Muscle layer of duodenum (tissue), 2 donors: Measurements from ENCODE around the gene JAKMIP1.

Experiments
- H3K27ac ChIP-seq: one replicate; pipeline ENCODE4 v1.7.0; 2013; ENCODE audit warnings: mild to moderate bottlenecking, low read length
- H3K27me3 ChIP-seq: one replicate; pipeline ENCODE4 v1.7.0; 2013; ENCODE audit warnings: low read depth, mild to moderate bottlenecking, control low read depth, low read length
- H3K36me3 ChIP-seq, 2 donors: one replicate each; pipeline ENCODE4 v1.7.0; 2013; ENCODE audit warnings: low read length in 2 of 2, control low read depth in 1 of 2, mild to moderate bottlenecking in 1 of 2; ENCODE audit not compliant: insufficient read depth in 2 of 2, control insufficient read depth in 1 of 2
- H3K4me1 ChIP-seq, 2 donors: one replicate each; pipeline ENCODE4 v1.7.0; 2013; ENCODE audit warnings: low read length in 2 of 2, mild to moderate bottlenecking in 2 of 2, control low read depth in 1 of 2, moderate library complexity in 1 of 2; ENCODE audit not compliant: insufficient read depth in 2 of 2, control insufficient read depth in 1 of 2
- H3K4me3 ChIP-seq, 2 donors: one replicate each; pipeline ENCODE4 v1.7.0; 2013; ENCODE audit warnings: low read length in 2 of 2, low read depth in 1 of 2, mild to moderate bottlenecking in 1 of 2
- H3K9me3 ChIP-seq, 2 donors: one replicate each; pipeline ENCODE4 v1.7.0; 2013; ENCODE audit warnings: low read length in 2 of 2, control low read depth in 1 of 2, mild to moderate bottlenecking in 1 of 2; ENCODE audit not compliant: control insufficient read depth in 1 of 2
- donor health status: healthy.

The JAKMIP1 gene

DNA sequence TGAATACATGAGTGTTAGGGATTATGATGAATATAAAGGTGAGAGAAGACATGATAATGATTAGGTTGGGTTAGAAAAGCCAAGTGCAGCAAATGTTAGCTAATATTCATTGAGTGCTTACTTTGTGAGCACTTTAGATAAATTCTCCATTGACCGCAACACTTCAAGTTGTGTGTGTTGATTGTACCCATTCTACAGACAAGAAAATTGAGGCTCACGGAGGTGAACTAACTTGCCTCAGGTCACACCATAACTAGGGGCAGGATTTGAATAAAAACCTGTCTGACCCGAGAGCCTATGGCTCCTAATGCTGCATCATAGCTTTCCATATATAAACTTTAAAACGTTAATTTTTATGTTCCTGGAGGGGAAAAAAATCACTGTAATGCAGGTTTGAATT, 167.0 kb downstream of the JAKMIP1 start:
- H3K4me1 ChIP-seq = no peaks in the 10 kb centered on the region
- no peaks in the 10 kb centered on the region for H3K27me3 ChIP-seq
- H3K27ac ChIP-seq = no peak overlapping the region
- no peaks in the 10 kb centered on the region for H3K36me3 ChIP-seq
- no peak overlapping the region for H3K4me3 ChIP-seq
- H3K9me3 ChIP-seq = no peaks in the 10 kb centered on the region

DNA sequence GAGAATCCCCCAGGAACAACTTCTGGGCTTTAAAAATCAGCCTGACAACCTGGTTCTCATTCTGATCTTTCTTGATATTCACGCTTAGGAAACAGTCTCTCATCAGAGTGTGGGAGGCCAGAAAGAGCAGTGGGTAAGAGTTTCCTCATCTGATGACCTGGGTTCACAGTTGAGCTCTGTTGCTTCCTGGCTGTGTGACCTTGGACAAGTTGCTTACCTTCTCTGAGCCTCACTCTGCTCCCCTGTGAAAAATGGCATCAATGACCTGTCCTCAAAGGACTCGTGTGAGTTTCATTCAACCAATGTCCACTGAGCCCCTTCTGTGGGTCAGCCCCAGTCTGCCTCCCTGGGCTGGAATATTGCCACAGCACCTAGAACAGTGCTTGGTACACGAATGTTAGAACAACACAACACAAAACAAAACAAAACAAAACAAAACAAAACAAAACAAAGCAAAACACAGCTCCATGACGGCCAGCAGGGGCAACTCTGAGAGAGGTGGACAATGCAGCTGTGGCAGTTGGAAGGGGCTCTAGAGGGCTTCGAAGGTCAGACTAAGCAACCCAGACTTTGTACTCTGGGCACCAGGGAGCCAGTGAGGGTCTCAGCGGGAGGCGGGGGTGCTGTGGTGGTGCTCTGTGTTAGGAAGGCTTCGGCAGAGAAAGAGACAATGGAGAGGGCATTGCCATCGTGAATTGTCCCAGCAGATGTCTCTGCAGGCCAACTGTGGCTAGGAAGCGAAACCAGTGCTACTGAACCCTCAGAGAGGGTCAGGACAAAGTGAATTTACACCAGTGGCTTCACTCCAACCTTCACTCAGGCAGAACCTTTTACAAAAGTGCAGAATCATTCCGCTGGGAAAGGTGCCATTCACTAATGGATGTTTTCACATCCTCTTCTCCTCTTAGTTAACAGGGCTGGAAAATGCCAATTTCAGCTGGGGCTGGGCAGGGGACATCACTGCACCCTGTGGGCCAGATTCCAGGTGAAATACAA, 167.8 kb downstream of the JAKMIP1 start:
- no peaks in the 10 kb centered on the region for H3K4me1 ChIP-seq
- no peak overlapping the region for H3K27ac ChIP-seq
- no peaks in the 10 kb centered on the region for H3K36me3 ChIP-seq
- no peak overlapping the region for H3K4me3 ChIP-seq
- no peaks in the 10 kb centered on the region for H3K27me3 ChIP-seq
- no peaks in the 10 kb centered on the region for H3K9me3 ChIP-seq

DNA sequence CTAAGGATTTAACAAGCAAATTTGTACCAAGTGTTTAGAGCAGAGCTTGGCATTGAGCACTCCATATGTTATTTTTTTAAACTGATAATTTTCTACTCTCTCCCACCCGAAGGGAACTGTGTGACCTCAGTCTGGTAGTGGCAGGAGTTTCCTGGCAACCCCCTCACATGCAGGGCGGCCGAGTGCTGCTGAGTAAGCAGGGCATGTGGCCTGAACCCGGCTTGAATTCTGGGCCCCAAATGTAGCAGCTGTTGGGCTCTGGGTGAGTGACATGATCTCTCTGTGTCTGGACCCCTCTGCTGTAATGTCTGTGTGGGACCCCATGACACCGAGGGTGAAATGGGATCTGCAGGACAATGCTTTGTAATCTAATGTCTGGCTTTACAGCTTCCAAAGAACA, 168.5 kb downstream of the JAKMIP1 start:
- H3K36me3 ChIP-seq = no peaks in the 10 kb centered on the region
- no peaks in the 10 kb centered on the region for H3K9me3 ChIP-seq
- H3K27me3 ChIP-seq = no peaks in the 10 kb centered on the region
- no peak overlapping the region for H3K4me3 ChIP-seq
- H3K4me1 ChIP-seq = no peaks in the 10 kb centered on the region
- no peak overlapping the region for H3K27ac ChIP-seq

DNA sequence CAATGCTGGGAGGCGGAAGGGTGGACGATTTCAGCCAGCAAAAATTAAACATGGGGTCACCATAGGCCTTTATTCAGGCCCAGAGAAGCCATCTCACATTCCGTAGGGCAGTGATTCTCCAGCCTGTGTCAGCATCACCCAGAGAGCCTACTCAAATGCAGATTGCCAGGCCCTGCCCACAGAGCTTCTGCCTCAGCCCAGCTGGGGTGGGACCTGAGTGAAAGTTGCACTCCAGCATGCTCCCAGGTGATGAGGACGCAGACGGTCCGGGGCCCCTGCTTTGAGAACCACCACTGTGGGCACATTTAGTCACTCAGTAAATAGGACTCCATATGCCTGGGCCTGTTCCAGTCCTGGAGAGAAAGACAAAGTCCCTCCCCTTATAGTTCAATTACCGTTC, 169.7 kb downstream of the JAKMIP1 start:
- Histone ChIP-seq H3K4me1 (no peaks in the 10 kb centered on the region), H3K36me3 (no peaks in the 10 kb centered on the region), H3K4me3 (no peak overlapping the region), H3K27me3 (no peaks in the 10 kb centered on the region), H3K9me3 (no peaks in the 10 kb centered on the region), H3K27ac (no peak overlapping the region)

DNA sequence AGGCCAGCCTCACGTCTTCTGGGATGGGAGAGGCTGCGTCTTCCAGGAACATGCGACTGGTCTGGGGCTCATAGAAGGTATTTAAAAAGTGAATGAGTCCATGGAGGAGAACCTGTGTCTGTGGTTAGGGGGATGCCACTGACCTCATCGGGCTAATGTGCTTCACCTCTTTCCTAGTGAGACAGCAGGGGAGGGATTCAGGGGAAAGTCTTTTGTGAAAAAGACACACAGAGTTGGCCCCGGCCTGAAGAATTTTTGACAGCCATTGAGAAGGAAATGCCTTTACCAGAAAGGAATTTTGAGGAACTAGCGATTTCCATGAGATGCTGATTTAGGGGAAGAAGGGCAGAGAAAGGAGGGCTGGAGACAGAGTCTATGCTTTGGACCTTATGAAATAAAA, 171.1 kb downstream of the JAKMIP1 start:
- Histone ChIP-seq H3K36me3 (no peaks in the 10 kb centered on the region), H3K4me1 (no peaks in the 10 kb centered on the region), H3K27me3 (no peaks in the 10 kb centered on the region), H3K4me3 (no peak overlapping the region), H3K27ac (no peak overlapping the region), H3K9me3 (no peaks in the 10 kb centered on the region)

DNA sequence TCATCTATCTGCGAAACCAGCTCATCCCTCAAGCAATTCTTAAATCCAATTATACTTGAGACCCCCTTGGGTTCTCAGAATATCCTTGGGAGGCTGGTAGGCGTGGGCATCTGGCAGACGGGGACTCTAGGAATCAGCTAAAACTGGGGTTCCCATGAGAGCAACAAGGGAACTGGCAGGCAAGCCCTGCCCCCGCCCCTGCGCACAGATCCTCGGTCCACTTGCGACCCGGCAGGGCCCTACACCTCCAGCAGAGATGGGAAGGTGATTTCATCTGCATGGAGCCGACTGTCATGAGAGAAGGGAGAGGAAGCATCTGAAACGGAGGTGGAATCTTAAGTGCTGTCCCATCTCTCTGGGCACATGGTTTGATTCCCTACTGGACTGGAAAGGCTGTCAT, 172.2 kb downstream of the JAKMIP1 start:
- Histone ChIP-seq H3K4me1 (no peaks in the 10 kb centered on the region), H3K9me3 (no peaks in the 10 kb centered on the region), H3K27me3 (no peaks in the 10 kb centered on the region), H3K36me3 (no peaks in the 10 kb centered on the region), H3K4me3 (no peak overlapping the region), H3K27ac (no peak overlapping the region)

DNA sequence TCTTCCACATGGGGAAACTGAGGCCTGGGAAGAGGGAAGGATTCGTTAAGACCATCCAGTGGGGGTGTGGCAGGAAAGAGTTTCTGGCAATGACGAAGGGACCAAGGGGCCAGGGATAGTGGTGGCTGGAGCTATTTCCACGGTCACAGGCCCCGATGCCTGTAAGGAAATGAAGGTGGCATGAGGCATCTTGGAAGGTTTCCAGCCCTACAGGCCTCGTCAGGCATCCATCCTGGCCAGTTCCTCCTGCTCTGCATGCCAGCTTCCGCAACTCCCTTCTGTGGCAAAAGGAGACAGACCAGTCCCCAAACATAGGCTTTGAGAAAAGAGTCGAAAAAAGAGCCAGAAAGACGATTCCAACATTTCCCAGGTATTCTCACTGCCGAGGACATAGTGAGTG, 173.0 kb downstream of the JAKMIP1 start:
- H3K36me3 ChIP-seq = no peaks in the 10 kb centered on the region
- H3K27ac ChIP-seq = no peak overlapping the region

DNA sequence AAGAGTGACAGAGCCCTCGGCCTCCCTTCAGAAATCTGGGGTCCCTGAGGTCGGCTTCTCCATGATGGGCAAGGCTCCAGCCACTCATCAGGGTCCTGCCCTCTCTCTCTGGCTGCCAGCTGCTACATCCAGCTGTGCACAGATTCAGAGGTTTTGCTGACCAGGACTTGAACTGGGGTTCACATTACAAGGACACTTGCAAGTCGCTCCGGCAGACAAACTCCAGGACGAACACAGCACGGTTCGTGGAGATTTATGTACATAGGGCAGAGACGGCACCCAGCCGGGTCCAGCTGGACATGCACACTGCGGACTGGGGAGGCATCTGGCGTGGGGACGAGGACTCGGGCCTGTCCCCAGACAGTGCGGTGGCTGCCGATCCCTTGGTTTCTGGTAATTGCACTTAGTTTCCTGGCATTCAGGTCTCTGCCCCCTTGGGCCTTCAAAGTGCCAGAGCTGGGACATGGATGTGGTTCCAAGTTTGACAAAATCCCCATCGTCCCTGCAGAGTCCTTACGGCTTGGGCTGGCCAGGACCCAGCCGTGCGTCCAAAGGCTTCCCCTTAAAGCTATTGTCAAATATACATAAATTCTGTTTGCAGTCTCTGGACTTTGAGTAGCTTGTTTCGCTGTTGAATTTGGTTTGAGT, 175.9 kb downstream of the JAKMIP1 start:
- Histone ChIP-seq H3K27me3 (no peaks in the 10 kb centered on the region), H3K4me1 (no peaks in the 10 kb centered on the region), H3K36me3 (no peaks in the 10 kb centered on the region), H3K27ac (no peak overlapping the region), H3K9me3 (no peaks in the 10 kb centered on the region), H3K4me3 (no peak overlapping the region)

More for the DNA sequence above, 173.0 kb downstream of the JAKMIP1 start:
- Histone ChIP-seq H3K27me3 (no peaks in the 10 kb centered on the region), H3K4me1 (no peaks in the 10 kb centered on the region), H3K4me3 (no peak overlapping the region), H3K9me3 (no peaks in the 10 kb centered on the region)

DNA sequence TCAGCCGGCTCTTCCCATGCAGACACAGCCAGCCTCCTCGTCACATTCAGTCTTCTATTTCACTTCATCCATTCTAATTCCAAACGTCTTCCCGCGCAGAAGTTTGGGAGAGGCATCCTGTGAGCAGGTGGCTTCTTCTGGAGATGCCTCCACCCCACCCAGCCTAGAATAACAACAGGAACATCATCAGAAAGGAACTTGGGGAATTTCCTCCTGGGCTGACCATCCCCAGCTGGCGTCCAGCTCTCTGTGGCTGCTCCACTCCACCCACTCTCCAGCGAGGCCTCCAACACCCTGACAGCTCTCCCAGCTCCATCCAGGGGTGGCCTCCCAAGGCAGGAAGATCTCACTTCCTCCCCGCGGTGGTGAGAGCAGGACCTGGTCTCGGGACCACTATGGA, 176.6 kb downstream of the JAKMIP1 start:
- H3K4me3 ChIP-seq = no peak overlapping the region
- no peaks in the 10 kb centered on the region for H3K9me3 ChIP-seq
- H3K27me3 ChIP-seq = no peaks in the 10 kb centered on the region
- H3K36me3 ChIP-seq = no peaks in the 10 kb centered on the region
- H3K4me1 ChIP-seq = no peaks in the 10 kb centered on the region
- no peak overlapping the region for H3K27ac ChIP-seq

DNA sequence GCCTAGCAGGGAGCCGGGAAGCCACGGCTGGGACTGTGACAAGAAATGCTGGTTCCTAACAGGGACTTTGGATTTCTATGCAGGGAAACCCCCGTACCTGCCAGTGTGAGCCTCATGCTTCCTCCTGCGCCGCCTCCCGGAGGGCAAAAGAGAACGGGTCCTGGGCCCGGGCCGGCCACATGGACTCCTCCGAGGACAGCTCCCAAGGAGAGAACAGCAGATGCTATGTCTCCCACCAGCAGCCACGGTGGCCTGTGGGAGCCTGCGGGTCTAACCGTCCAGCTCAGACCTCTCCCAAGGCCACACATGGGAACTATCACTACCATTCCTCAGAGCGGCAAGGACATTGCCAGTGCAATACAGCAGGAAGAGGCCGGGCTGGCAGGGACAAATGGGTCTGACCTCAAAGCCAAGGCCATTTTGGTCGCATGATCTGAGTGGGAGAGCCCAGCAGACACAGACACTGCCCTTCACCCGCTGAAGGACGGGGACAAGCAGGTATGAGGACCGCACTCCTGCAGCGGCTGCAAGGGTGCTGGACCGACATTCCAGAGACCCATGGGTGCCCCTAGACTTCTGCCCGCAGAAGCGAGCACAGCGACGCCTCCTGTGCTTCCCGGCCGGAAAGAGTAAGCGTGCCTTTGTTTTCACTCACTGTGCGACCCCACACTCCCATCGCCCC, 177.6 kb downstream of the JAKMIP1 start:
- H3K27me3 ChIP-seq = no peaks in the 10 kb centered on the region
- no peaks in the 10 kb centered on the region for H3K36me3 ChIP-seq
- no peaks in the 10 kb centered on the region for H3K4me1 ChIP-seq
- no peak overlapping the region for H3K4me3 ChIP-seq
- no peaks in the 10 kb centered on the region for H3K9me3 ChIP-seq
- H3K27ac ChIP-seq = no peak overlapping the region

DNA sequence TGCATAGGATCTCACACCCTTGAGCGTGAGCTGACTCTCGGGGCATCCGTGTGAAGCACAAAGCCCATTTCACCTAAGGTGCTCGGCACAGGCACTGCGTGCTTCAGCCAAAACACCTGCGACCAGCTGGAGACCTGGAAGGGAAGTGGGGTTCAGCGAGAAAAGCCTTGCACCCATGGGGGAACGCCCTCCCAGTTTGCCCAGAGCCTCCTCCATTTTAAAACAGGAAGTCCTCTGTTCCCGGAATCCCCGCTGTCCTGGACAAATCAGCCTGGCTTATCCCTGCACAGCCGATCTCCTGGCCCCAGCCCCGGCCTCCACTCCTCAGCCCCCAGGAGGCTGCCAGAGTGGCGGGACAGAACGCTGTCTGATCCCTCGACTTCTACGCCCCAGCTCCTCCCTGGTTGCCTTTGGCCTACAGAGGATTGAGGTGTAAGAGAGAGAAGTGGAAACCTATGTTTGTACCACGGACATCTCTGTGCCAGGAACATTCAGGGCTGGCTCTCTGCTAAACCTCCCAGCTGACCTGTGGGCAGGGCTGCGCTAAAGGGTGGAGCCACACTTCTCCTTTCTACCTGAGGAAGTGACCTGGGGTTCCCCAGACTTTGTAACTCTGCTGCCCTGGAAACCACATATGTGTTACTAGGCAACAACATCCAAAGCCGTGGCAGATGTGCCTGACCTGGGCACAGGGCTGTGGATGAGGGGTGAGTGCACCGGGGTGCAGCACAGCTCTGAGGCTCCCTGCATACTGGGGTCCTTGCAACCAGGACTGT, 178.3 kb downstream of the JAKMIP1 start:
- Histone ChIP-seq H3K36me3 (no peaks in the 10 kb centered on the region), H3K27me3 (no peaks in the 10 kb centered on the region), H3K27ac (no peak overlapping the region), H3K4me1 (no peaks in the 10 kb centered on the region), H3K9me3 (no peaks in the 10 kb centered on the region), H3K4me3 (no peak overlapping the region)
